Mesodermal cell (in vitro differentiated cells): ENCODE measurements around the gene DTX4.

Source experiments
- H3K27ac ChIP-seq: 2 replicates; pipeline ENCODE4 v1.7.0; 2013; ENCODE audit warnings: mild to moderate bottlenecking, low read depth, low read length, moderate library complexity; ENCODE audit not compliant: severe bottlenecking
- H3K36me3 ChIP-seq: 2 replicates; pipeline ENCODE4 v1.7.1; 2013; ENCODE audit warnings: mild to moderate bottlenecking, low read length, moderate library complexity; ENCODE audit not compliant: control insufficient read depth, insufficient read depth
- H3K4me1 ChIP-seq: one replicate; pipeline ENCODE4 v1.7.1; 2013; ENCODE audit warnings: mild to moderate bottlenecking, low read length; ENCODE audit not compliant: insufficient read depth, control insufficient read depth, poor library complexity, severe bottlenecking
- H3K4me3 ChIP-seq: 2 replicates; pipeline ENCODE4 v1.7.0; 2013; ENCODE audit warnings: low read length, control low read depth, mild to moderate bottlenecking; ENCODE audit not compliant: insufficient read depth, poor library complexity, severe bottlenecking; ENCODE audit errors: extremely low read depth
- H3K9me3 ChIP-seq: 2 replicates; pipeline ENCODE4 v1.7.1; 2013; ENCODE audit warnings: mild to moderate bottlenecking, low read length, moderate library complexity; ENCODE audit not compliant: control insufficient read depth
- WGBS, 2 experiments: methylation state at CpG; one replicate each; pipeline ENCODE4 v1.1.5; 2013; ENCODE audit warnings: missing lambda C conversion rate in 2 of 2; ENCODE audit not compliant: insufficient coverage in 2 of 2; 5-methylcytosine and 5-hydroxymethylcytosine counted together

Gene DTX4

DNA sequence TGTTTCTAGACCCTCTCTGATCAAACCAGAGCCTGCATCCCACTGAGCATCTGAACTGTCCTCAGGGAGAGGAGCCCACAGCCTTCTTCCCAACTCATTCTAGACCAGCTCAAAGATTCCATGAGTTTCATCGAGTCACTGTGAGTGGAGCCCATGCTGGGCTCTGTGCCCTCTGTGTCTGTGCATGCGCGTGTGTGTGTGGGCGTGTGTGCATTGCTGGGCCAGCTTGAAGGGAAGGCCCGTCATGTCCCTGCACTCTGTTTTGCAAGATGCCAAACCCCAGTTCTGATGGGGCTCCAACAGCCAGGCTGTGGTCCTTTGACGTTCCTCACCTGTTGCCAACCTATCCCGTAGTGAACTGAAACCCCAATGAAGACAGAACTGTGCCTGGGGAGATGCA is 33.7 kb downstream of the DTX4 start:
- Histone ChIP-seq H3K9me3 (no peaks in the 10 kb centered on the region), H3K27ac (no peak overlapping the region), H3K4me3 (no peak overlapping the region), H3K4me1 (peaks cover 6% of the 10 kb centered on the region), H3K36me3 (peaks cover 28% of the 10 kb centered on the region)
- WGBS, 2 experiments, result 85 to 90% methylated on average over 7 of the region's 7 CpGs

DNA sequence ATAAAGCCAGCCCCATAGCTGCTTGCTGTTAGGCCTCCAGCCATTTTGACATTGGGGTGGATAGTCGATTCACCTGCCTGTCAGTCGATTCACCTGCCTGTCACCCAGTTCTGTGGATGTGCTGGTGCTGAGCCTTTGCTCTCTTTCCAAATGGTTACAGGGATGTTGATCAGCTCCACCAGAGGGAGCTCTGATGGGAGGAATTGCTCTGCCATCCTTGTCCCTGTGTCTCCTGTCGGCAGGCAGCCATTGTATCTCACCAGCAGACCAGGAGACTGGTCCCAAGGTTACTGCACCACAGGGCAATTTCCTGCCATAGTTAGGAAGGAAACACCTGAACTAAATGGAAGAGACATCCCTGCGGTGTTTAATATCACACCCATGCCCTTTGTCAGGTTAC is 34.7 kb downstream of the DTX4 start:
- WGBS, 2 experiments, result 55 to 85% methylated on average over 2 to 4 of the region's 4 CpGs
- H3K4me3 ChIP-seq, result no peak overlapping the region
- H3K4me1 ChIP-seq, result peaks cover 6% of the 10 kb centered on the region
- no peak overlapping the region for H3K27ac ChIP-seq
- no peaks in the 10 kb centered on the region for H3K9me3 ChIP-seq
- H3K36me3 ChIP-seq, result peaks cover 22% of the 10 kb centered on the region

DNA sequence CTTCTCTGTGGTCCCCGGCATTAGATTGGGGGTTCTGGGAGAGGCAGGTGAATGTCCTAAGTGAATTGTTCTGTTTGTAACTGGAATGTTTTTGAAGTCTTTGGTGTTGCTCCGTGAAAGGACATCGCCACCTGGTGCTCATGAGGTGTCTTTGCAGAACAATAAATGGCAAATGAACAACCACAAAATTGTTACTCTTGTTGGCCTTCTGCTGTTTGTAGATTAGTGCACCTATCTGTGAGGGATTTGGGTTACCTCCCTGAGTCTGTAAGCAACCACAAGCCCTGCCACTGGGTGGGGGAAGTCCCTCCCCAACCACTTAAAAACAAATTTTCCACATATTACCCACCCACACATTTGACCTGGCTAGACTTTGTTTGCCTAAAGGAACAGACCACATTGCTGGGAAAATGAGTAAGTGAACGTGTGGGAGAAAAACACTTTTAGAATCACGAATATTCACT is 36.1 kb downstream of the DTX4 start:
- no peak overlapping the region for H3K27ac ChIP-seq

DNA sequence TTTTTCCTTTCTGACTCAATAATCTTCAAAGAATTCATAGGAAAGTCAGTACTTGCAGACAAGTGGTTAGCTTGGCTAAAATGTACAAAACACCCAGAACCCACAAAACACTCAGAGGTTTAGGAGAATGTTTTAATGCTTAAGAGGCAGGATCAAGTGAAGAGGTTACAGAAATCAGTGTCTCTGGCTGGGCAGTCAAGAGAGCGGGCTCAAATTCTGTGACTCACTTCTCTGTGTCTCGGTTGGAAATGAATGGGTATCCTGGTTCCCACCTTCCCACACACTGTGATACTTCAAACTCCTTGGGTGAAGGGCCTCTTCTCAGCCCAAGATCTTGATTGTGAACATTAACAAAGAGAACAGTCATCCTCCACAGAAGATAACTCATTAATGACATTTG is 37.0 kb downstream of the DTX4 start:
- peaks cover 22% of the 10 kb centered on the region for H3K36me3 ChIP-seq
- 52% methylated on average over 2 of the region's 2 CpGs; no CpG with 5 or more reads in 1 of the 2 experiments for WGBS, 2 experiments

More for the DNA sequence above, 36.1 kb downstream of the DTX4 start:
- 10% methylated on average over 2 of the region's 5 CpGs; no CpG with 5 or more reads in 1 of the 2 experiments for WGBS, 2 experiments
- H3K9me3 ChIP-seq, result no peaks in the 10 kb centered on the region
- H3K4me1 ChIP-seq, result peaks cover 6% of the 10 kb centered on the region
- H3K4me3 ChIP-seq, result no peak overlapping the region
- H3K36me3 ChIP-seq, result peaks cover 22% of the 10 kb centered on the region

DNA sequence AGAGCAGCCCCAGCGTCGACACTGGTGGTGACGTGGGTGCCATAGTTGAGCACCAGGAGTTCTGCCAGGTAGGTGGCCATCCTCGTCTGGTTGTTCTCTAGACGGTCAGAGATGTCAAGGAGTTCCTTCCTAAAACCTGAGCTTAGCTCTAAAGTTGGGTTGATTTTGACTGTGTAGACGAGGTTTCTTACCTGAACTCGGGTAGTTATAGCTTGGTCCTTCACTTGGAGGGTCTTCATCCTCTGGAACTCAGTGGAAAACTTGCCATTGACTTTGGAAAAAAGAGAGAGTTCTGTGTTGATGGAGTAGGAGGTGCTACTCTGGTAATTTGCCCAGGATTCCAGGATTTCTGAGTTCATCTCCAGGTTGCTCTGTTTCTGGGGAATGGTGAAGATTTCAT is 40.3 kb downstream of the DTX4 start:
- Histone ChIP-seq H3K9me3 (no peaks in the 10 kb centered on the region), H3K36me3 (no peaks in the 10 kb centered on the region), H3K4me3 (no peak overlapping the region), H3K4me1 (no peaks in the 10 kb centered on the region), H3K27ac (no peak overlapping the region)
- 86 to 89% methylated on average over 4 to 7 of the region's 7 CpGs for WGBS, 2 experiments

More for the DNA sequence above, 37.0 kb downstream of the DTX4 start:
- no peaks in the 10 kb centered on the region for H3K9me3 ChIP-seq
- H3K27ac ChIP-seq, result no peak overlapping the region
- peaks cover 6% of the 10 kb centered on the region for H3K4me1 ChIP-seq
- H3K4me3 ChIP-seq, result no peak overlapping the region

DNA sequence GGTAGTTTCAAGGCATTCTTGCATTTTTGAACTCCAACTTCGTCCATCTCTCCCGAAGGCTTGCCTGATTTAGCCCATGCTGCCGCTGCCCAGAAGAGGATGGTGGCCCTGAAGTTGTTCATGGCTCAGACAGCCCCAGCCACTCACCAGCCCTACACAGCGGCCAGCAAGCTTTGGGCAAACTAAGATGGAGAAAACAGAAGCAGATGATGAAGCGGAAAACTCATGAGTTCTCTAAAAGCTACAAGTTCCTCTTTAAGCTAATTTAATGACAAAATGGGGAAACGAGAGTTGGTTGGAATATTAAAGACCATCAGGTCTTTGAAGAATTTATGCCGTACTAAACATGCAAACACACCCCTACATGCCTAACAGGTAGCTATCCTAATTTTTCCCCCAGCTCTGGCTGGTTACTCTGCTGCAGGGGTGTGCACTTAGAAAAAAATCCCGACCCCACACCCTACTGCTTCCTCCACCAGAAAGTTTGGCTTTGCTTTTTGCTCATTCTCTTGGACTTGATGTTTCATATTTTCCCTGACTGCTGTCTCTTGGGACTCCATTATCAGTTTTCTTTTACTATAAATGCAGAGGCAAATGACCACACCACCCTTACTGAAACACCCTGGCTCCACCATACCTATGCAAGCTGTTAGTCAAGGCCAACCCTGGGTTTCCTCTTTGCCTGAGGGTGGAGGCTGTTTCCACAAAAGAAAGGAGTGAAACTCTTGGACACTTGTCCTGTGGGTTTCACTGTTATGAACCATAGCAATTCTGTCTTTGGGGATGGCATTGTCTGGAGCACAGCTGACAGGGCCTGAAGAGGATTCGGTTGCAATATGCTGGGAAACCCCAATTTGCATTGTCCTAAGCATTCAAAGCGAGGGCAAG is 41.1 kb downstream of the DTX4 start, which contains the start of gene MPEG1:
Gene MPEG1 (minus strand): TSS at position 184 of the 888 bp plus-strand sequence. CDS start 62 bp downstream, at position 122.
- no peaks in the 10 kb centered on the region for H3K4me1 ChIP-seq
- no peaks in the 10 kb centered on the region for H3K36me3 ChIP-seq
- H3K4me3 ChIP-seq, result no peak within 1 kb of the TSS
- WGBS, 2 experiments, result 81 to 83% methylated on average over 5 to 6 of the region's 10 CpGs
- no peaks in the 10 kb centered on the region for H3K9me3 ChIP-seq
- no peak within 1 kb of the TSS for H3K27ac ChIP-seq

DNA sequence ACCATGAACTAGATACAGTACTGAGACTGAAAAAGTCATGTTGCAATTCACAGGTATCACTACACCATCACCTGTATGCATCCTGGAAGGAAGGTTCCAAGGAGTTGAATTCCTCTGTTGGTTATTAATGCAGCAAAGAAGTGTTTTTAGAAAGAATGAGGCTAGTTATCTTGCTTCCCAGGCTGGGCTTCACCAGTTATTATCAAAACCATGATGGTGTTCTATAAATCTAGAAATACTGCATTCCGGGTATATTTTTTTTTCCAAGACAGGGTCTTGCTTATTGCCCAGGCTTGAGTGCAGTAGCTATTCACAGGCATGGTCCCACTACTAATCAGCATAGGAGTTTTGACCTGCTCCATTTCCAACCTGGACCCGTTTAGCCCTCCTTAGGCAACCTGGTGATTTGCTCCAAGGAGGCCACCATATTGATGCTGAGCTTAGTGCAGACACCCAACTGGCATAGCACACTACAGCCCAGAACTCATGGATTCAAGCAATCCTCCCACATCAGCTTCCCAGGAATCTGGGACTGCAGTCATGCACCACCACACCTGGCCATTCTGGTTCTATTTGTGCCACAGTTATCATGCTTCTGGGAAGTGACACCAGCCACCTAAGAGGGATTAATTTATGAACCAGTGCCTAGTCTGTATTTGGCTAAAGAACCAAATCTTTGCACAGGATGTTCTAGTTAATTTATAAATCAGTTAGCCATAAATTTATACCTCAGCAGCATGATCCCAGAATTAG is 42.4 kb downstream of the DTX4 start:
- WGBS, 2 experiments, result 92 to 100% methylated on average over 2 of the region's 2 CpGs
- Histone ChIP-seq H3K4me1 (no peaks in the 10 kb centered on the region), H3K4me3 (no peak overlapping the region), H3K27ac (no peak overlapping the region), H3K9me3 (no peaks in the 10 kb centered on the region), H3K36me3 (no peaks in the 10 kb centered on the region)

DNA sequence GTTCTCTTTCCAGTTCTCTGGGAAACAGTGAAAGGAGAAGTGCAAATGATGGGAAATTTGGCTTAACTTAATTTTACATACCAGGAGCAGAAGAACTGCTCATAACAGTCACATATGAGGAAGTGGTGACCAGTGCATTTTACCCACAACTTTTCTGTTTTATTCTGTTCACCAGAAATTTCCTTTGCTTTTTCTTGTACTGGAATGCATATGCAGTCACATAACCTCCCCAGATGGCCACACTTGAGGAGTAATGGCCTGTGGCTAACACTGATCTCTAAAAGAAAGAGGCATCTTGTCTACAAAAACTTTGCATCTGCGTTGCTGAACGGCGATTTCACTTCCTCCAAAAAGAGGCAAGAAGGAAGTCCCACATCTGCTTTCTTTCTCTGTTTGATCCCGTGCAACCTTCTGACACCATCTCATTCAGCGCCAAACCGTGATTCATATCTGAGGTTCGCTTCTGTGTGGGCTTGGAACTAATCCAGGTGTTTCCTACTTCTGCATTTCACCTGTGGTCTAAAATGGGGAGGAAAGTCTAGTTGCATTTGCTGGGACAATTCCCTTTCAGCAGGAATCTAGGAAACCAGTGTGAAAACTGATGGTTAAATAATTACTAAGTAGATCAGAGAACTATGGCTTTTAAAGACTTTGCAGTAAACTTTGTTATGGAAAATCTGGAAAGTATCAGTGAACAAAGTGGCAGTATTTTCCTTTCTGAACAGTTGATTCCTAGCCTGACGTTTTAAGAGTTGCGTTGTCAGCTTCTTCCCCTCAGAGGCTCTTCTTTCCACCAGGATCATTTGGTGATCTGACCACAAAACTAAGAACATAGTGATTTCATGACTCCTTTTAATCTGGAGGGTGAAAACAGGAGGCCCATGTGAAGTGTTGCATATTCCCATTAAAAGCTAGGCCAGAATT is 45.0 kb downstream of the DTX4 start:
- no peaks in the 10 kb centered on the region for H3K36me3 ChIP-seq
- no peaks in the 10 kb centered on the region for H3K4me1 ChIP-seq
- H3K9me3 ChIP-seq, result no peaks in the 10 kb centered on the region
- no peak overlapping the region for H3K4me3 ChIP-seq
- H3K27ac ChIP-seq, result no peak overlapping the region
- WGBS, 2 experiments, result 90 to 91% methylated on average over 5 to 6 of the region's 9 CpGs

DNA sequence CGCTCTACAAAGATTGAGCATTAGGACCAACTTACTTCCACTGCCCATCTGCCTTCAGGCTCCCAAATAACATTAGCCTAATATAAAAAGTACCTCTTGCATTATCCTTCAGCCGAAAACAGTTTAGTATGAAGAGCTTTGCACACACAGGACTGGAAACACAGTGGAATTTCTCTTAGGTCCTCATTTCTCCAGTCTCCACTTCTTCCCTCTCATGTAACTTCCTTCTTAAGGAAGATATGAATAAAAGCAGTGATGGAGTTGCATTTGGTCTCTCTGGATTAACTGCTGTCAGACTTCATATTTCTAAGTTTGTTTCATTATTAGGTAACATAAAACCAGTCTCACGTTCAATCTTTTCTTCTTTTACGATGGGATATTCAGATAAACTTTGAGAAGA is 46.4 kb downstream of the DTX4 start:
- WGBS, 2 experiments, result 86 to 100% methylated on average over 1 to 2 of the region's 4 CpGs

DNA sequence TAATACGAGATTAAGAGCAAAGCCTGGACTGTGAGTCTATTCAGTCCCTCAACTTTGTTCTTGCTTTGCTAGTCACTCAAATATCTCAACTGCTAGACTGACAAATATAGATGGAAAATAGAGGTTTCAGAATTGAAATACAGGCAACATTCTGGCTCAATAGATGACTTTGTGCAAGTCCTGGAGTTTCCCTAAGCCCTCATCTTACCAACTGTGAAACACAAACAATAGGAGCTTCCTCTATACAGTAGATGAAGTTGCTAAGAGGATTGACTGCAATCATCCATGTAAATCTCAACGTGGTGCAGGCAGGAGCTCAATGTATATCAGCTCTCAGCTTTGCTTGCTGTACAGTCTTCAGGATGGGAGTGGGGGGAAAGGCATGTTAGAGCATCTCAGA is 47.0 kb downstream of the DTX4 start:
- H3K27ac ChIP-seq, result no peak overlapping the region
- H3K36me3 ChIP-seq, result no peaks in the 10 kb centered on the region
- no peaks in the 10 kb centered on the region for H3K9me3 ChIP-seq
- 33% methylated on average over 1 of the region's 2 CpGs; no CpG with 5 or more reads in 1 of the 2 experiments for WGBS, 2 experiments
- no peak overlapping the region for H3K4me3 ChIP-seq
- H3K4me1 ChIP-seq, result no peaks in the 10 kb centered on the region

More for the DNA sequence above, 46.4 kb downstream of the DTX4 start:
- H3K27ac ChIP-seq, result no peak overlapping the region
- H3K4me3 ChIP-seq, result no peak overlapping the region
- no peaks in the 10 kb centered on the region for H3K36me3 ChIP-seq
- no peaks in the 10 kb centered on the region for H3K4me1 ChIP-seq
- no peaks in the 10 kb centered on the region for H3K9me3 ChIP-seq
